ENCODE results near the gene RABAC1.
A peak's percentile ranks its signal among the peaks of the same experiment; 100 is the strongest.

The RABAC1 gene

GRCh38 chr19:41988947-41989346 lies 29.8 kb upstream of the RABAC1 start:
- no peak for DNase-seq

DNA sequence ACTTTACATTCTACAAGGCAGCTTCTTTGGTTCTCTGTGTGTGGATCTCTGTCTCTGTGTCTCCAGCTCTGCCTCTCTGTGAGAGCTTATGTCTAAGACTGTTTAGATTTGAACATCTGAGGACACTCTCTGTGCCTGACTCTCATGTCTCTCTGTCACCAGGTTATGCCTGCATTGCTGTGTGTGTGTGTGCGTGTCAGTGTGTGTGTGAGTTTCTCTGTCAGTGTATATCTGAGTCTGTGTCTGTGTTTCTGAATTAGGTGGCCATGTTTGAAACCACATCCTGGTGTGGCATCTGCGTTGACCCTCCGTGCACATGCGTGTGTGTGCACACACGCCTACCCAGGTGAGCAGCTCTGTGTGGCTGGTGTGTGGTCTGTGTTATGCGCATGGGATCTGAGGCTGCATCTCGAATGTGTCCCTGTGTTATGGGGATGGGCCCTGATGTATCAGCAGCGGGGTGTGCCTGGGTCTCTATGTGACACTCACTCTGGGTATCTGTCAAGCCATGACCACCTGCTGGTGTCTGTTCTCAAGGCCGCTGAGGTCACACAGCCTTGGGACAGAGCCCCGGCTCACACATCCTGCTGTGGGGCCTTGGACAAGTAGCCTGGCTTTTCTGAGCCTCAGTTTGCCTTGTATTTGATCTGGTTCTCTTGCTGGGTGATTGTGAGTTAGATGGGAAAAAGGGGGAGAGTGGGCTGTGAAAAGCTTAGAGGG lies 28.2 kb upstream of the RABAC1 start:
- DNase-seq, result no peak

DNA sequence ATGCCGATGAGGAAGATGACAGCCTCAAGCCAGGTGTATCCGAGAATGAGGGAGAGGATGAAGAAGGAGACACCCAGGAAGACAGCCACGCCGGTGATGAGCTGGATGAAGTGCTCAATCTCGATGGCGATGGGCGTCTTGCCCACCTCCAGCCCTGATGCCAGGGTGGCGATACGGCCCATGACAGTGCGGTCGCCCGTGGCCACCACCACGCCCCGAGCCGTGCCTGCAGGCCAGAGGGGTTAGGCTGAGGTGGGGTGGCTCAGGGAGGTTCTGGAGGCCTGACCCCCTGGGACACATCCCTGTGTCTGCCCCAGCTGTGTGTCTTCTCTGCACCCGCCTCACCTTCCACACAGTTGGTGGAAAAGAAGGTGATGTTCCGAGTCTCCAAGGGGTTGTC lies 25.8 kb upstream of the RABAC1 start:
- DNase-seq, result no peak

DNA sequence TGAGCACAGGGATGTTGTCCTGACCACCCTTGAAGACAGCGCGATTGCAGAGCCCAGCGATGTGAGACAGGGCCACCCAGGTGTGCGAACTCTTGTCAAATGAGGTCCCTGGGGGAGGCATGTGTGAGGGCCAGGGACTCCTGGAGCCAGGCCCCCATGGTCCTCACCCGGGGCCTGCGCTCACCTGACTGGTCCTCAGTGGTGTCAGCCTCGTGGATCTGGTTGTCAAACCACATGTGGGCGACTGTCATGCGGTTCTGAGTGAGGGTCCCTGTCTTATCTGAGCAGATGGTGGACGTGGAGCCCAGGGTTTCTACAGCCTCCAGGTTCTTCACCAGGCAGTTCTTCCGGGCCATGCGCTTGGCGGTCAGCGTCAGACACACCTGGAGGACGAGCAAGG lies 22.6 kb upstream of the RABAC1 start:
- DNase-seq, result no peak

- no peak for DNase-seq
Measured at GRCh38 chr19:41978470-41978869, 19.3 kb upstream of the RABAC1 start.

DNA sequence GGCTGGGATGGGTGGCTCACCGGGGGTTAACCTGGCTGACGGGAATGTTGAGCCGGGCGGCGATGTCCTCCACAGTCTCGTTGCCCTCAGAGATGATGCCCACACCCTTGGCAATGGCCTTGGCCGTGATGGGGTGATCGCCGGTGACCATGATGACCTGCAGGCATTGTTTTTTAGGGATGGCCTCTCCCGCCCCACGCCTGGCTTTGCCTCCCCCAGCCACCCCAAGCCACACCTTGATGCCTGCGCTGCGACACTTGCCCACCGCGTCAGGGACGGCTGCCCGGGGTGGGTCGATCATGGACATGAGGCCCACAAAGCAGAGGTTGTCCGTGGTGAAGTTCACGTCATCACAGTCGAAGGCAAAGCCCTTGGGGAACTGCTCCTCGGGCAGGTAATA lies 18.8 kb upstream of the RABAC1 start:
- no peak for DNase-seq

DNA sequence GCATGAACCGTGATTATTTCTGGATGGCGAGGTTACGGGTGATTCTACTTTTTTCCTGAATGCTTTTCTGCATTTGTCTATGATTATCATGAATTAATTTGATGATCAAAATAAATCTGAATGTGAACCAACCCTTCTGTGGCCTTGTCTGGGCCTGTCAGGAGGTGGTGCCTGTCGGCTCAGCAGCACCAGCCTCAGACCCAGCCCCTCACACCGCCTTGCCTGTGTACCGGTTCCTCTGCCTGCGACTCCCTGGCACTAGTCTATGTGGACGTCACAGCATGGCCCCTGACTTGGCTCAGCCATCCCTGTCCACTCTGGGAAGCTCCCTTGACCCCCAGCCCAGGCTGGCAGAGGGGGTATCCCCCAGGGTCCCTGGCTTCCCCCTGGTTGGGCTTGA lies 15.5 kb upstream of the RABAC1 start:
- DNase-seq, result no peak

GRCh38 chr19:41971363-41971762 lies 12.2 kb upstream of the RABAC1 start:
- no peak for DNase-seq

DNA sequence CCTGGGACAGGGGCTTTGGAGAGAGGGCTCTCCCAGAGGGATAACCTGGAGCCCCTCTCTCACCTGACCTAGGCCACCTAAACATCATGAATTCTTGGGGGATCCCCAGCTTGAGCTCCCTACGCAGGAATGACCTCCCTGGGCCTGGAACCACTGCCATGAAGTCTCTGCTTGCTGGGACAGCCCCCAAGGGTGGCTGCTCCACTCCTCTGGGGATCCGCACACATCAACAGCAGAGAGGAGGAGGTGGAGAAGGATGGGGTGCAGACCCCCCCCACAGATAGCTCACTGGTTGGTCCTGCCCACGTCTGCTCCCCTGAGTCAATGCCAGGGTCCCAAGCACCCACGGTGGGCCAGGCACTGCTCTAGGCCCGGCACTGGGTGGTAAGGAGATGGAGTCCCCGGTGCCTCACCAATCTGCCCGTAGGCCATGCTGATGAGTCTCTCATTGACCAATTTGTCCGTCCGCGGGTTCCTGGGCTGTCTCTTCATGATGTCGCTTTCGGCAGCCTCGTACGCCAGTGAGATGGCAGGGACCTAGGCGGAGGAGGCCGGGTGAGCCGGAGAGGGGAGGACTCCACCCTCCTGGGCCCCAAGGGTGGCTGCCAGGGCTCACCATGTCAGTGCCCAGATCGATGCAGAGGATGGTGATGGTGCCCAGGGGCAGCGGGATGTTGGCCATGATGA lies 10.8 kb upstream of the RABAC1 start:
- DNase-seq, result no peak

DNA sequence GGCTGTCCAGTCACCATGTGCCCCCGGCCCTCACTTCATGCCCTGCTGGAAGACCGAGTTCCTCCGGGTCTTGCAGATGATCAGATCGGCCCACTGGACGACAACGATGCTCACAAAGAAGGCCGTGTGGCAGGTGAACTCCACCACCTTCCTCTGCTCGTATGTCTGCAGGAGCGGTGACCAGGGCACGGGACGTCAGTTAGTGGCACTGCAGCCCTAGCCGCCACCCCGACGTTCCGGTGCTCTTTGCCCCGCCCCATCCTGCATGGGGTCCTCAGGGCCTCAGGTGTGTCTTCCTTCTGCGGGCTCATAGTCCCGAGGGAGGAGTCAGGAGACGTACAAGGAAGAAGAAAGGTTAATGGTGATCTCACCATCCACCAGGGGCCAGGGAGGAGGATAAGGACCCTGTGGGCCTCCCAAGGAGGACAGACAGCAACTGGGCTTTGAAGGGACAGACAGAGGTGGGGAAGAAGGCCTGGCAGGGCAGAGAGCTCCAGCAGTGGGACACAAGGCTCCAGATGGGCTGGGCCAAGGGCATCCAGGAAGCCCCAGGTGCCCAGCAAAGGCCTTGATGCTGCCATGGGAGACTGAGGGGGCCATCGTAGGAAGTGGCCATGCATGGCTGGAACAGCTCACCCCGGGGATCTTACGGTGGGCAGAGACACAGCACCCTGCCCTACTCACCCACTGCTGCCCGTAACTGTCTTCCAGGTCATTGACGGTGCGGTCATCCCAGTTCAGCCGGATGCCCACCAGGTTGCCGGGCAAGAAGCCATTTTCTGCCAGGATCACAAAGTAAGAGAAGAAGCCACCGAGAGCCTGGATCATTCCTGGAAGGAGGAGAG lies 9.9 kb upstream of the RABAC1 start:
- DNase-seq, result no peak

GRCh38 chr19:41967054-41967783 lies 8.1 kb upstream of the RABAC1 start:
- DNase-seq, result no peak

DNA sequence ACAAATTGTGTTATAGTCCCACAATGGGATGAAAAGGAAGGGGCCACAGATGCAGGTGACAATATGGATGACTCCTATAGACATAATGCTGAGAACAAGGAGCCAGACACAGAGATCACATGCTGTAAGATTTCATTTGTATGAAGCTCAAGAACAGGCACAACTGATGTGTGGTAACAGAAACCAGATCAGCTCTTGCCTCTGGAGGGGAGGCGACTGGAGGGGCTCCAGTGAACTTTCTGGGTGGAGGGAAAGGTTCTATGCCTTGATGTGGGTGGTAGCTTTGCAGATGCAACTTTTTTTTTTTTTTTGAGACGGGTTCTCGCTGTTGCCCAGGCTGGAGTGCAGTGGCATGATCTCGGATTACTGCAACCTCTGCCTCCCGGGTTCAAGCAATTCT lies 6.0 kb upstream of the RABAC1 start:
- no peak for DNase-seq

GRCh38 chr19:41960973-41961372 lies 1.9 kb upstream of the RABAC1 start:
- DNase-seq, result no peak

DNA sequence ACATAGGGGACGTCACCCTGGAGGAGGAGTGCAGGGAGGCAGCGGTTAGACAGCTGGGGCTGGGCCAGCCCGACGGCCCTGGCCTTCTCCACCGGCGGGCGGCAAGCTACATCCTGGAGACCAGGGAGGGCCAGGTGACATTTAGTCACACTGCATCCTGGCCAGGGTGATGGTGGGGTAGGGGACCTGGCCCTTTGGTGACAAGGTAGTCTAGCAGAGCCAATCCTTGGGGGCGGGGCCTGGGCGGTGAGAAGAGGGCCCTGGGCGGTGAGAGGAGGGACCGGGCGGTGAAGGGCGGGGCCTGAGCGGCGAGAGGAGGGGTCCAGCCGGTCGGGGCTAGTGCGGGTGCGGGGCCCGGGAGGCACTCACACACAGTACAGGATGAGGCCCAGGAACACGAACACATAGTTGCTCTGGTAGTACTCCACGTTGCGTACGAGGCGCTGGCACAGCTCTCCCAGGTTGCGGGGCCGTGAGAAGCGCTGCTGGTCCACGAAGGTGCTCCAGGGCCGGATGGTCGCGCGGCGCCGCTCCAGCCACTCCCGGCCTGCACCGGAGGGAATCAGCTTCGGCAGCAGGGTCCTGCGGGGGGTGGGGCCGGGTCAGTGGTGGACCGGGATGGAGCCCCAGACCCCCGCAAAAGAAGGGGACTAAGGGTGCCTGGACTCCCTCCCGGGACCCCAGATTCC lies 610 bp downstream of the RABAC1 start:
- peak; percentile 82 for DNase-seq

DNA sequence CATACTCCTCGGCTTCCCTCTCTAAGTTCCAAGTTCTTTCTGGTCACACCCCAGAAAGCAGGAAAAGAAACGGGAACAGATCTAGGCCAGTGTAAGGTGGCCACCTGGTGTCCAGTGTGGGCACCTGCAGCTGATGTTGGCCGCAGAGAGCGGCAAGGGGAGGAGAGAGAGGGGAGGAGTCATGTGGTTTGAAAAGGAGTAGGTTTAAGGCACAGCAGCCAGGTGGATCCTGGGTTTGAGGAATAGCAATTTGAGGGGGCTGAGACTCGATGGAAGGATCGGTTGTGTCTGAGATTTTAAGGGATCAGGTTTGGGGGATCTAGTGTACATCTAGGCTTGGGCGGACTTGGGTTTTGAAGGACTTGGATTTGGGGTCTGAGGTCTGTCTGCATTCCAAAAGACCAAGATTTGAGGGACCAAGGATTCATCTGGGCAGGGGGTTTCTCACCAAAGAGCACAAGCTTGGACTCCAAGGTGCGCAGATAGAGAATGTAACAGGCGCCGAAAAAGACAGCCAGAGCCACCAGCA lies 1.2 kb downstream of the RABAC1 start:
- DNase-seq, result peak; percentile 83

DNA sequence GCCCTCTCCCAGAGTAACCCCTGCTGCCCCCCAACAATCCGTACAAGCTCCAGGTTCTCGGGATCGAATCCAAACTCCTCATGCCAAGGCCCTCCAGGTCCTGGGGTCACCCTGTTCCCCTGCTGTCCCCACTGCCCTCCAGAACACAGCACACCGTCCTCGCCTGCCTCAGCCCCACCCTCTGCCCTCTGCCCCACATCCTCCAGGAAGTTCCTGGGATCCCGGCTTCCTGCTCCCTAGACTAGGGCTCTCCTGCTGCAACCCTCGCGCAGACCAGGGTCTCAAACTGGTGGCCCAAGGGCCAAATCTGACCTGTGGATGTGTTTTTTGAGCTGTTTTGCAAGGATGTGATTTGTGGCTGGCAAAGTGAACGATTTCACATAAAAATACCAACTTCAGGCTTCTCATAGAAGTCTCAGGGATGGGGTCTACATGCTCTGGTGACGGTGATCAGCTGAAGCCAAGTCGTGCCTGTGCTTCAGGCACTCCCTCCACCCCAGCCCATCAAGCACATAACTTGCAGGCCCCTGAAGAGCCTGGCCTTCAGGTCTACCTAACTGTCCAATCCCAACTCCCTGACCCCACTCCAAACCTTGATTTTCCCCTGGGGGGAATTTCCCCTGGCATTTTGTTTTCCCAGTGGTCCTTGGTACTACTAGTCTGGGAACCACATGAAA lies 1.8 kb downstream of the RABAC1 start:
- DNase-seq, result no peak

- no peak for DNase-seq
Measured at GRCh38 chr19:41956621-41957020, 2.5 kb downstream of the RABAC1 start.

- DNase-seq, result no peak
Measured at GRCh38 chr19:41955521-41955920, 3.6 kb downstream of the RABAC1 start.

- peak; percentile 73 for DNase-seq
Measured at GRCh38 chr19:41951686-41952172, 7.4 kb downstream of the RABAC1 start.

DNA sequence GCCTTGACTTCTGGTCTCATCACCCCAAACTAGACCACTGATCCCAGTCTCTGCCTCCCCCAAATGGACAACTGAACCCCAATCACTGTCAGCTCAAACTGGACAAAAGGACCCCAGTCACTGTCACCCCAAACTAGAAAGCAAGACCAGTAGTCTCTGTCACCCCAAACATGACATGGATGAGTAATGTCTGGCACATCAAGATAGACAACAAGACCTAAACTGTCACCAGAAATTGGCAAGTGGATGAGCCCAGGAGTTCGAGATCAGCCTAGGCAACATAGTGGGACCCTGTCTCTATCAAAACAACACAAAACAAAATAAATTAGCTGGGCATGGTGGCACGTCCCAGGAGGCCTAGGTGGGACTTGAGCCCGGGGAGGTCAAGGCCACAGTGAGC lies 12.0 kb downstream of the RABAC1 start:
- DNase-seq, result no peak

GRCh38 chr19:41945135-41945766 lies 13.9 kb downstream of the RABAC1 start:
- no peak for DNase-seq
